Measurements from ENCODE around the gene ACTN3.

- TF ChIP-seq POLR2AphosphoS5 (IDR thresholded peaks at IDR 0.05) (no peak), POLR2A (IDR thresholded peaks at IDR 0.05) (no peak)
- TF ChIP-seq, protein P1, sequence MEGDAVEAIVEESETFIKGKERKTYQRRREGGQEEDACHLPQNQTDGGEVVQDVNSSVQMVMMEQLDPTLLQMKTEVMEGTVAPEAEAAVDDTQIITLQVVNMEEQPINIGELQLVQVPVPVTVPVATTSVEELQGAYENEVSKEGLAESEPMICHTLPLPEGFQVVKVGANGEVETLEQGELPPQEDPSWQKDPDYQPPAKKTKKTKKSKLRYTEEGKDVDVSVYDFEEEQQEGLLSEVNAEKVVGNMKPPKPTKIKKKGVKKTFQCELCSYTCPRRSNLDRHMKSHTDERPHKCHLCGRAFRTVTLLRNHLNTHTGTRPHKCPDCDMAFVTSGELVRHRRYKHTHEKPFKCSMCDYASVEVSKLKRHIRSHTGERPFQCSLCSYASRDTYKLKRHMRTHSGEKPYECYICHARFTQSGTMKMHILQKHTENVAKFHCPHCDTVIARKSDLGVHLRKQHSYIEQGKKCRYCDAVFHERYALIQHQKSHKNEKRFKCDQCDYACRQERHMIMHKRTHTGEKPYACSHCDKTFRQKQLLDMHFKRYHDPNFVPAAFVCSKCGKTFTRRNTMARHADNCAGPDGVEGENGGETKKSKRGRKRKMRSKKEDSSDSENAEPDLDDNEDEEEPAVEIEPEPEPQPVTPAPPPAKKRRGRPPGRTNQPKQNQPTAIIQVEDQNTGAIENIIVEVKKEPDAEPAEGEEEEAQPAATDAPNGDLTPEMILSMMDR (IDR thresholded peaks at IDR 0.05) = no peak
These were observed 23.6 kb downstream of the ACTN3 start for GRCh38 chr11:66570079-66570849.

All from sigmoid colon (tissue), 4 donors.